SJCRH30 (cell line): Measurements from ENCODE around the gene NFKBIL1. TPM values are rescaled to one million over a fixed set of nuclear protein-coding genes. Genes with fewer than 3 reads are reported as not detected.
"Not testable (repeated sequence)": the region's sequence is repeated elsewhere in the genome, so short reads cannot be mapped to it uniquely, and the experiment has no call there.

Experiments
- DNase-seq, 2 experiments: peaks; one replicate each; pipeline ENCODE4 v3.0.0-alpha.2; 2015 to 2020
- H3K27ac ChIP-seq: fragments of 250-450 bp; sonication (Bioruptor Pico); 2 replicates; pipeline ENCODE4 v1.5.1; 2020; ENCODE audit warnings: mild to moderate bottlenecking, moderate library complexity
- H3K27me3 ChIP-seq: fragments of 250-450 bp; sonication (Bioruptor Pico); 2 replicates; pipeline ENCODE4 v1.5.1; 2020; ENCODE audit warnings: mild to moderate bottlenecking, moderate library complexity
- H3K36me3 ChIP-seq: fragments of 250-450 bp; sonication (Bioruptor Pico); 2 replicates; pipeline ENCODE4 v1.5.1; 2020; ENCODE audit warnings: mild to moderate bottlenecking, moderate library complexity
- H3K4me1 ChIP-seq: fragments of 250-450 bp; sonication (Bioruptor Pico); 2 replicates; pipeline ENCODE4 v1.5.1; 2020; ENCODE audit warnings: mild to moderate bottlenecking, moderate library complexity
- H3K4me3 ChIP-seq: fragments of 250-450 bp; sonication (Bioruptor Pico); 2 replicates; pipeline ENCODE4 v1.5.1; 2020; ENCODE audit warnings: mild to moderate bottlenecking, moderate library complexity
- H3K9me3 ChIP-seq: fragments of 250-450 bp; sonication (Bioruptor Pico); replicated peaks from 2 replicates; pipeline ENCODE4 v1.5.1; 2020; ENCODE audit warnings: mild to moderate bottlenecking, moderate library complexity
- total RNA-seq: library from RNA; depleted of rRNA; stranded (reverse); fragments of >200 nt; shearing (Covaris generic); gene quantifications from 2 replicates; pipeline ENCODE4 v1.2.3, GENCODE V29; 2014; rRNA removed

Gene NFKBIL1
- total RNA-seq, 1 experiment from 2014 or later = 8.5 TPM

DNA sequence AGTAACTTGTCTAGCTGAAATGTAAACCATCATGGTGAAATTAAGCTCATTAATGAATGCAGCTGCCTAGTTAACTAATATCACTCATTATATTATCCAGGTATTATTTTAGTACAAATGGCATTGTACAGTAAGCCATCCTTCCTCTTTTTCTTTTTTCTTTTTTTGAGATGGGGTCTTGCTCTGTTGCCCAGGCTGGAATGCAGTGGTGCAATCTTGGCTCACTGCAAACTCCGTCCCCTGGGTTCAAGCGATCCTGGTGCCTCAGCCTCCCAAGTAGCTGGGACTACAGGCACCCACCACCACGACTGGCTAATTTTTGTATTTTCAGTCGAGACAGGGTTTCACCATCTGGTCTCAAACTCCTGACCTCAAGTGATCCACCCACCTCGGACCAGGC is 43.3 kb downstream of the NFKBIL1 start:
- H3K4me3 ChIP-seq, H3K4me1 ChIP-seq, H3K27me3 ChIP-seq, H3K27ac ChIP-seq, H3K36me3 ChIP-seq, H3K9me3 ChIP-seq, DNase-seq: not testable (repeated sequence)

DNA sequence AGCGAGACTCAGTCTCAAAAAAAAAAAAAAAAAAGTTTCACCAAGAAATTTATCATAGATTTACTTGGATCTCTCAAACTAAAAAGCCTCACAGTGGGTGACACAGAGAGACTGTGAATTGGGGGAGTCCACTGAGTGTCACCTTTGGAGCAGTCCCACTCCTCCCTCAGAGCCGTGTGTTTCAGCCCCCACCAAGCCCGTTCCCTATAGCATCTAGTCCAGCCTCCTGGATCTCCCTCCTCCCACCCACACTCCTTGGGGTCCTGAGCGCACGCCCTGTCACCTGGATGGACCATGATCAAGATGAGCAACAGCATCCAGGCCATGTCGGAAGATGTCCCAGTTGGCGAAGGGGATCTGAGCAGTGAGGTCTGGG is 45.0 kb downstream of the NFKBIL1 start:
- Histone ChIP-seq H3K4me1 (0 out of 2 replicates have a peak, but pooled peaks cover 4% of the 10 kb centered on the region), H3K27me3 (no peaks in the 10 kb centered on the region), H3K4me3 (no peak overlapping the region), H3K9me3 (no peaks in the 10 kb centered on the region), H3K27ac (no peak overlapping the region), H3K36me3 (no peaks in the 10 kb centered on the region)
- no peak for DNase-seq

DNA sequence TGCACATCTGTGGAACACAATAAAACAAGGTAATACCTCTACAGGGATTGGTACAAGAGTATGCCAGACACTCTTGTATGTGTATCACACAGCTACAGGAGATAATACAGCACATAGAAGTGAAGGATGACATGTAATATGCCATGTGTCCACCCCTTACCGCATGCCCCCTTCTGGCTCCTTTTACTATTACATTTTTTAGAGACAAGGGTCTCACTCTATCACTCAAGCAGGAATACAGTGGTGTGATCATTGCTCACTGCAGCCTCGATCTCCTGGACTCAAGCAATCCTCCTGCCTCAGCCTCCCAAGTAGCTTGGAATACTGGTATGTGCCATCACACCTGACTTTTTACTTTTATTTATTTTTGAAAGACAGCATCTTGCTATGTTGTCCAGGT is 49.6 kb downstream of the NFKBIL1 start:
- no peaks in the 10 kb centered on the region for H3K27me3 ChIP-seq
- no peaks in the 10 kb centered on the region for H3K4me1 ChIP-seq
- H3K36me3 ChIP-seq = no peaks in the 10 kb centered on the region
- H3K9me3 ChIP-seq = no peaks in the 10 kb centered on the region
- H3K4me3 ChIP-seq = no peak overlapping the region
- H3K27ac ChIP-seq = no peak overlapping the region
- DNase-seq = peak; percentile 26 to 60

DNA sequence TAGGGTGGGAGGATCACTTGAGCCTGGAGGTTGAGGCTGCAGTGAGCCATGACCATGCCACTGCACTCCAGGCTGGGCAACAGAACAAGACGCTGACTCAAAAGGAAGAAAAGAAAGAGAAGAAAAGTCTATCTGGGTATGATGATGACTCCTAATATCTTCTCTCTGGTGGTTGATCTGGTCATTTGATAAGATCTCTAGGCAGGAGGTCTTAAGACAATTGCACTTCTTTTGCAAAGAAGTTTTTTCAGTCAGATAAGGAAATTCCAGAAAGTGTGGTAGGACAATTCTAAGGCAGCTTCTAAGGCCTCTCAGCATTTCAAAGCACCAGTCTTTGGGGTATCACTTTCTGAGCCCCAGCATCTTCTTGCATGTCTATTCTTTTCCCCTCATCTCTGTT is 59.9 kb downstream of the NFKBIL1 start:
- no peak overlapping the region for H3K4me3 ChIP-seq
- H3K36me3 ChIP-seq = no peaks in the 10 kb centered on the region
- H3K27ac ChIP-seq = no peak overlapping the region
- no peaks in the 10 kb centered on the region for H3K27me3 ChIP-seq
- DNase-seq = no peak
- no peaks in the 10 kb centered on the region for H3K9me3 ChIP-seq
- no peaks in the 10 kb centered on the region for H3K4me1 ChIP-seq

Other genes with a start within 250 kb of the NFKBIL1 start
- not detected in 2 replicates for gene HLA-B, start 190.4 kb upstream of the NFKBIL1 start, total RNA-seq
- 6.8 and 7.7 TPM in 2 replicates for gene MICA, start 144.0 kb upstream of the NFKBIL1 start, total RNA-seq
- gene MICB, start 49.5 kb upstream of the NFKBIL1 start, total RNA-seq = not detected in 2 replicates
- not detected in 2 replicates for gene MCCD1, start 18.6 kb upstream of the NFKBIL1 start, total RNA-seq
- gene DDX39B, start 5.6 kb upstream of the NFKBIL1 start, total RNA-seq = 673 and 762 TPM in 2 replicates
- 0.91 and 1.4 TPM in 2 replicates for gene ATP6V1G2, start 1.0 kb upstream of the NFKBIL1 start, total RNA-seq
- not detected in 2 replicates for gene LTA, start 24.7 kb downstream of the NFKBIL1 start, total RNA-seq
- not detected in 2 replicates for gene TNF, start 28.0 kb downstream of the NFKBIL1 start, total RNA-seq
- gene LTB, start 34.8 kb downstream of the NFKBIL1 start, total RNA-seq = not detected in 2 replicates
- gene LST1, start 38.7 kb downstream of the NFKBIL1 start, total RNA-seq = not detected in 2 replicates
- gene NCR3, start 45.4 kb downstream of the NFKBIL1 start, total RNA-seq = not detected in 2 replicates
- not detected in 2 replicates for gene AIF1, start 67.6 kb downstream of the NFKBIL1 start, total RNA-seq
- 98.7 and 109 TPM in 2 replicates for gene PRRC2A, start 73.1 kb downstream of the NFKBIL1 start, total RNA-seq
- gene BAG6, start 105.1 kb downstream of the NFKBIL1 start, total RNA-seq = 165 and 188 TPM in 2 replicates
- gene APOM, start 108.3 kb downstream of the NFKBIL1 start, total RNA-seq = 1.8 and 2.0 TPM in 2 replicates
- 17.6 and 19.0 TPM in 2 replicates for gene C6orf47, start 113.2 kb downstream of the NFKBIL1 start, total RNA-seq
- 19.5 and 23.6 TPM in 2 replicates for gene GPANK1, start 117.4 kb downstream of the NFKBIL1 start, total RNA-seq
- gene CSNK2B, start 118.5 kb downstream of the NFKBIL1 start, total RNA-seq = 197 and 208 TPM in 2 replicates
- 3.2 and 7.0 TPM in 2 replicates for gene LY6G5B, start 122.4 kb downstream of the NFKBIL1 start, total RNA-seq
- 0.25 and 1.6 TPM in 2 replicates for gene LY6G5C, start 133.5 kb downstream of the NFKBIL1 start, total RNA-seq
- 18.8 and 22.4 TPM in 2 replicates for gene ABHD16A, start 155.7 kb downstream of the NFKBIL1 start, total RNA-seq
- not detected in 2 replicates for gene LY6G6F, start 159.3 kb downstream of the NFKBIL1 start, total RNA-seq
- not detected in 2 replicates for gene LY6G6D, start 167.7 kb downstream of the NFKBIL1 start, total RNA-seq
- gene LY6G6C, start 174.1 kb downstream of the NFKBIL1 start, total RNA-seq = not detected in 2 replicates
- 0.47 TPM in 1 of 2 replicates, not detected in the other for gene MPIG6B, start 175.8 kb downstream of the NFKBIL1 start, total RNA-seq
- gene DDAH2, start 181.7 kb downstream of the NFKBIL1 start, total RNA-seq = 39.1 and 42.7 TPM in 2 replicates
- 210 and 234 TPM in 2 replicates for gene CLIC1, start 188.9 kb downstream of the NFKBIL1 start, total RNA-seq
- gene MSH5, start 192.4 kb downstream of the NFKBIL1 start, total RNA-seq = 12.9 and 13.4 TPM in 2 replicates
- 0.89 and 1.4 TPM in 2 replicates for gene SAPCD1, start 215.0 kb downstream of the NFKBIL1 start, total RNA-seq
- gene VWA7, start 229.7 kb downstream of the NFKBIL1 start, total RNA-seq = 0.28 and 0.34 TPM in 2 replicates
- gene VARS1, start 248.1 kb downstream of the NFKBIL1 start, total RNA-seq = 42.5 and 45.8 TPM in 2 replicates